GM18507 (cell line): ENCODE measurements around the gene RGS1.

Source experiments
- DNase-seq: peaks from one replicate; pipeline ENCODE4 v3.0.0; 2011; ENCODE audit warnings: low read depth; ENCODE audit not compliant: insufficient read length; ENCODE audit errors: extremely low spot score
- FAIRE-seq: peaks from 2 replicates; lab custom pipeline; 2011; peaks lifted over from hg19 to GRCh38; lab: Jason Lieb, UNC

The RGS1 gene

GRCh38 chr1:192604979-192605620 is 29.5 kb downstream of the RGS1 start:
- FAIRE-seq, result peak; percentile 93
- DNase-seq, result no peak

GRCh38 chr1:192608671-192609070 is 33.1 kb downstream of the RGS1 start:
- DNase-seq (no peak), FAIRE-seq (no peak)

GRCh38 chr1:192609110-192610079 is 33.8 kb downstream of the RGS1 start:
- DNase-seq, result peak; percentile 67
- FAIRE-seq, result peak; percentile 99

- DNase-seq (no peak), FAIRE-seq (peak; percentile 12)
These were observed 34.7 kb downstream of the RGS1 start for GRCh38 chr1:192610112-192610889.

- DNase-seq, result no peak
- peak; percentile 72 for FAIRE-seq
These were observed 39.5 kb downstream of the RGS1 start for GRCh38 chr1:192615055-192615454.

GRCh38 chr1:192620071-192620635 is 44.6 kb downstream of the RGS1 start:
- no peak for DNase-seq

GRCh38 chr1:192626366-192627179 is 51.0 kb downstream of the RGS1 start:
- peak; percentile 86 for FAIRE-seq
- no peak for DNase-seq

More at GRCh38 chr1:192620071-192620635, 44.6 kb downstream of the RGS1 start:
- FAIRE-seq, result peak; percentile 26

- no peak for DNase-seq
- peak; percentile 65 for FAIRE-seq
These were observed 52.3 kb downstream of the RGS1 start for GRCh38 chr1:192627901-192628300.

- DNase-seq (no peak), FAIRE-seq (peak; percentile 39)
These were observed 53.0 kb downstream of the RGS1 start for GRCh38 chr1:192628396-192629057.

GRCh38 chr1:192629612-192630011 is 54.0 kb downstream of the RGS1 start:
- no peak for FAIRE-seq
- DNase-seq, result no peak
